Measurements from ENCODE around the gene VAMP8. TPM values are rescaled to one million over a fixed set of nuclear protein-coding genes. Genes with fewer than 3 reads are reported as not detected.
A peak's percentile ranks its signal among the peaks of the same experiment; 100 is the strongest.
"Not testable (repeated sequence)": the region's sequence is repeated elsewhere in the genome, so short reads cannot be mapped to it uniquely, and the experiment has no call there.

Gene VAMP8
- polyA plus RNA-seq, 1 experiment = 0.70 TPM

- Histone ChIP-seq H3K36me3 (ENCODE audit: control insufficient read depth, insufficient read depth, low read length) (peaks cover 17% of the 10 kb centered on the region), H3K4me3 (ENCODE audit: low read depth, low read length) (peak overlapping the region; percentile 59; the same call in 1 of the 2 replicates), H3K27me3 (ENCODE audit: control insufficient read depth, insufficient read depth, low read length) (no peaks in the 10 kb centered on the region)
- CTCF ChIA-PET = interaction anchor here (1.6 kb wide), 1 partner anchor 11 kb away, joined by 6 read pairs; no protein-coding TSS in a partner anchor
- POLR2A ChIA-PET = no interaction called here
- DNase-seq (ENCODE audit: low read depth) = no peak
- TF ChIP-seq, protein P1, sequence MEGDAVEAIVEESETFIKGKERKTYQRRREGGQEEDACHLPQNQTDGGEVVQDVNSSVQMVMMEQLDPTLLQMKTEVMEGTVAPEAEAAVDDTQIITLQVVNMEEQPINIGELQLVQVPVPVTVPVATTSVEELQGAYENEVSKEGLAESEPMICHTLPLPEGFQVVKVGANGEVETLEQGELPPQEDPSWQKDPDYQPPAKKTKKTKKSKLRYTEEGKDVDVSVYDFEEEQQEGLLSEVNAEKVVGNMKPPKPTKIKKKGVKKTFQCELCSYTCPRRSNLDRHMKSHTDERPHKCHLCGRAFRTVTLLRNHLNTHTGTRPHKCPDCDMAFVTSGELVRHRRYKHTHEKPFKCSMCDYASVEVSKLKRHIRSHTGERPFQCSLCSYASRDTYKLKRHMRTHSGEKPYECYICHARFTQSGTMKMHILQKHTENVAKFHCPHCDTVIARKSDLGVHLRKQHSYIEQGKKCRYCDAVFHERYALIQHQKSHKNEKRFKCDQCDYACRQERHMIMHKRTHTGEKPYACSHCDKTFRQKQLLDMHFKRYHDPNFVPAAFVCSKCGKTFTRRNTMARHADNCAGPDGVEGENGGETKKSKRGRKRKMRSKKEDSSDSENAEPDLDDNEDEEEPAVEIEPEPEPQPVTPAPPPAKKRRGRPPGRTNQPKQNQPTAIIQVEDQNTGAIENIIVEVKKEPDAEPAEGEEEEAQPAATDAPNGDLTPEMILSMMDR (IDR thresholded peaks at IDR 0.05; ENCODE audit: insufficient read depth, low read depth, low read length) = no peak
These were observed 23.8 kb downstream of the VAMP8 start for GRCh38 chr2:85600951-85601770.

DNA sequence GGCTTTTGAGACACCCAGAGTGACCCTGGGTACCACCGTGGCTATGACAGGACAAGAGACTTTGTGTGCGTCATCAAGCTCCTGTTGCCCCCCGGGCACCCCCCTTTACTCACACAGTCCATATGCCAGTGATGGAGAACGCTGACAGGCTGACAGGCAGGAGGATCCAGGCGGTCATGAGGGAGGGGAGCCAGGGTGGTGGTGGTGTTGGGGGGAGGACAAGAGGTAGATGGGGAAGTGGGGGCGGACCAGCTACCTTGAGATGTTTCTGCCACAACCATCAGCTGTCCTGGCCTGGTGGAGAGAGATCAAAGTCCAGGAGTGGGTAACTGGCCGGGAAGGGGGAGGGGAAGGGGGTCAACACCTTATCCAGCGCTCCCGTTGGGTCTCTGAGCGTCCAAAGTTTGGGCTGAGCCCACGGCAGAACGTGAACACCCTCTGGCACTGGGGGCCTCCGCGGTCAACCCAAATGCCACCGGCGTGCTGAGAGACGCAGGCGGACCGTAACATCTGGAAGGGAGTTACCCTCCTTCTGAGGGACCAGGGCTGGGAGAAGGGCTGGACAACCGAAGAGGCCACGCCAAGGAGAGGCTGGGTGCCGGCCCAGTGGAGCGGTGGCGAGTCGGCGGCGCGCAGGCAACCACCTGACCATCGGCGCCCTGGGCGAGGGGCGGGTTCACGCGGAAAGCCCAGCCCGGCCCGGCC is 24.5 kb downstream of the VAMP8 start:
- CTCF ChIA-PET = interaction anchor here (0.6 to 1.6 kb wide), 2 partner anchors 11 to 396 kb away, joined by 3 to 6 read pairs; no protein-coding TSS in a partner anchor

DNA sequence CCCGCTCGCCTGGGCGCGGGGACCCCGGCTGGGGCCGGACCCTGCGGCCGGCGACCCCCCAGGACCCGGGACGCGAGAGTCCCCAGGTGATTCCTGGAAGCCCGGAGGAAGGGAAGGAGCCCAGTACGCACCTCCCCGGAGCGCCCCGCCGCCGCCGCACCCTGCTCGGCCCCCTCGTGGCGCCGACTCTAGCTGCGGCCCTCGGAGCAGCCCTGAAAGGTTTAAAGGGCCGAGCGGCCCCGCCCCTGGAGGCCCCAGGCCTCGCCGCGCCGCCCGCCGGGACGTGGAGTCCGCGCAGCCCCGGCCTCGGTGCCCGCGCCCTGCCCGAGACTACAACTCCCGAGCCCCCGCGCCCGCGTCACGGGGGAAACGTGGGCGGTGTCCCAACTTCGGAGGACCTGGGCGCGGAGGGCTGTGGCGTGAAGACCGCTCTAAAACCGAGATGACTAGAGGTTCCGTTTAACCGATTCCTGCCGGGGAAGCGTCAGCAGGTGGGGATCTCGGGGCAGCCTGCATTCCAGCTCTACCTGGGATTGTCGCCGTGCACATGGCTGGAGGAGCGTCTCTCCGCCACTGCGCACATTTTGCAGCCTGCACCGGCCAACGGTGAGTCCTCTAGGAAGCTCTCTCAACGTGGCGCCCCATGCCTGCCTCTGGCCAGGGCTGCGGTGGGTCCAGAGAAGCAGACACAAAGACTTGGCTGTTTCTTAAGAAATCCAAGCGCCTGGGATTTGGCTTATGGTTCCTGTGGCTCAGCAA is 25.3 kb downstream of the VAMP8 start, which contains the start of gene TMEM150A:
TSS of gene TMEM150A (minus strand) at position 223 of the 759 bp plus-strand sequence. CDS start 750 bp downstream, outside the sequence.
- ChIA-PET CTCF (interaction anchor here (0.6 to 1.0 kb wide), 3 partner anchors 17 to 395 kb away, joined by 3 read pairs; no protein-coding TSS in a partner anchor), POLR2A (interaction anchor here (2.0 kb wide), 1 partner anchor 9 kb away, joined by 5 read pairs; the partner anchor contains the start of gene C2orf68)
- H3K36me3 ChIP-seq (ENCODE audit: control insufficient read depth, insufficient read depth, low read length) = peaks cover 12% of the 10 kb centered on the region
- no peak for DNase-seq (ENCODE audit: low read depth)
- no peaks in the 10 kb centered on the region for H3K27me3 ChIP-seq (ENCODE audit: control insufficient read depth, insufficient read depth, low read length)
- TF ChIP-seq, protein P1 (IDR thresholded peaks at IDR 0.05; ENCODE audit: insufficient read depth, low read depth, low read length) = peak; percentile 28; the same call in 1 of the 2 replicates
- H3K4me3 ChIP-seq (ENCODE audit: low read depth, low read length) = peak within 1 kb of the TSS; percentile 59

More for the DNA sequence above, 24.5 kb downstream of the VAMP8 start:
- POLR2A ChIA-PET = interaction anchor here (2.0 kb wide), 1 partner anchor 10 kb away, joined by 5 read pairs; the partner anchor contains the start of gene C2orf68
- TF ChIP-seq, protein P1 (IDR thresholded peaks at IDR 0.05; ENCODE audit: insufficient read depth, low read depth, low read length) = no peak
- no peak for DNase-seq (ENCODE audit: low read depth)
- peak overlapping the region; percentile 59 for H3K4me3 ChIP-seq (ENCODE audit: low read depth, low read length)
- H3K36me3 ChIP-seq (ENCODE audit: control insufficient read depth, insufficient read depth, low read length) = peaks cover 16% of the 10 kb centered on the region
- H3K27me3 ChIP-seq (ENCODE audit: control insufficient read depth, insufficient read depth, low read length) = no peaks in the 10 kb centered on the region

- CTCF ChIA-PET = interaction anchor here (1.0 to 1.1 kb wide), 2 partner anchors 13 to 210 kb away, joined by 3 read pairs; no protein-coding TSS in a partner anchor
- H3K36me3 ChIP-seq (ENCODE audit: control insufficient read depth, insufficient read depth, low read length) = peaks cover 14% of the 10 kb centered on the region
- H3K27me3 ChIP-seq (ENCODE audit: control insufficient read depth, insufficient read depth, low read length); DNase-seq (ENCODE audit: low read depth); H3K4me3 ChIP-seq (ENCODE audit: low read depth, low read length): not testable (repeated sequence)
- POLR2A ChIA-PET = interaction anchor here (2.2 kb wide), 1 partner anchor 9 kb away, joined by 8 read pairs; the partner anchor contains the start of gene RNF181
These were observed 26.7 kb downstream of the VAMP8 start for GRCh38 chr2:85604133-85604444.
